Central memory CD4-positive, alpha-beta T cell (primary cell): ENCODE results near the gene ACVR1C.
A peak's percentile ranks its signal among the peaks of the same experiment; 100 is the strongest.

ENCODE experiments used
- DNase-seq: peaks from one replicate; pipeline ENCODE4 v3.0.0; 2022

Gene ACVR1C

DNA sequence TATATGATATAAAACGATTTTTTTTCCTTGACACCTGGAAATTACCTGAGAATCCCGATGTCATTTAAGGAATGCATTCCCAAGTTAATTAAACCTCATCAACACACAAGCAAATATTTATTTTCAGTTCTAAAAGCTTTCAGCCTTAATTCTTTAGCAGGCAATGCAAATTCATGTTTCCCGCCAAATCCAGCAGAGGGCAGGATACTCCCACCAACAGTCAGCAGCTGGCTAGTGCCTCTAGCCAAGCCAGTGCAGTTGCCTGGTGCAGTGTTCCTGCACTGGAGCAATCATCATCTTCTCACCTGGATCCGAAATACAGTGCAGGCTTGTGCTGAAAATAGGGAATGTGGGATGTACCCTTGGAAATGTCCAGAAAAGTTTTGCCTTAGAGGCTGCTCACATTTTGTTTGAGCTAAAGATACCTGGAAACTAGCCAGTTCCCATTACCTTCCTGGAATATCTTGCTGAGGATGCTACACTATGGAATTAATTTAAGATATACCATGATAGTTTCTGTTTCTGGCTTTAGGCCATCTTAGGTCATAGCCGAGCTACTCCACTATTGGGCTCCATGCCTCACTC, 136.4 kb downstream of the ACVR1C start:
- DNase-seq, result peak; percentile 63

DNA sequence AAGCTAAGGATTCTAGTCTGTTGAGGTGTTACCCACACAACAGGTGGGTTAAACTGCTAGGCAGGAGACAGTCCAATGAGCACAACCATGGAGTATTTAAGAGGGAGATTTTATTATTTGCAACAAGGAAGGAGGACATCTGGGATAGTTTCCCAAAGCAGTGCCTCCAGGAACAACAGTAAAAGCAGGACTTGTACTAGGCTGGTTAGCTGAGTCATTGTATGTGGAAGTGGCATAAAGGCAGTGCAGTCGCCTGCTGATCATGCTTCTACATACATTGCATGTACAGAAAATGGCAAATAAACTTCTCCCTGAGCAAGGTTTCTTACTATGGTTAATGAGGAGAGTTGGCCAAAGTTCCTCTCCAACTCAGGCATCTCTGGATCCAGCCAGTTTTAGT, 138.7 kb downstream of the ACVR1C start:
- DNase-seq, result no peak

DNA sequence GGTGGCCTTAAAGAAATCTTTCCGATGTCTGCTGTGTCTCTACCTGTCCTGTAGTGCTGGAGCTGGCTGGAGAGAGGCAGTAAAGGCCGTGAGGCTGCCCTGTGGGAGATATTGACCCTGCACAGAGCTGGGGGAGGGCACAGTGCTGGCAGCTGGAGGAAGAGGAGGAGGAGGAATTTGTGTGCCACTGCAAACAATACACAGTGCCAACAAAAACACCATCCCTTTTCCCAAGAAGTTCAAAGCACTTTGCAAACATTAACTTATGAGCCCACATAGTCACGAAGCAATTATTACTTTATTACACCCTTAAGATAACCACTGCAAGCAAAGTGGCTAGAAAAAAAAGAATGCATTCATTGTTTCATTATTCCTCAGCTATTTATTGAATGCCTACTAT, 139.8 kb downstream of the ACVR1C start:
- no peak for DNase-seq

DNA sequence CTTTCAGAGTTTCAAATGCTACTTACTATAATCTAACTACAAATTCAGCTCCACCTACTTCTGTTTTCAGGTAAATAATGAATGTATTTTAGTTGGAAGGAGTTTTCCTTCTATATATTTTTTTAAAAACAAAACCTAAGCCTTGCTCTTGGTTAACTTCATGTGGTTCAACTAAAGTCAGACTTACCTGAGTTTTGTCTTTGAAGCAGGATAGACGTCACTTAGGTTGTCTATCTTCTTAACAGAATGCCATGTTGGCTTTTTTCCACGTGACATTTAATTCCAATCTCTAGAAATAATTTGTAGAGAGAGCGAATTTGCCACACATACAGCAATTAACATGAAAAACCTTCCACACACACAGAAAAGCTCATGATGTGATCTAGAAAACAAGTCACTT, 140.9 kb downstream of the ACVR1C start:
- DNase-seq, result no peak

DNA sequence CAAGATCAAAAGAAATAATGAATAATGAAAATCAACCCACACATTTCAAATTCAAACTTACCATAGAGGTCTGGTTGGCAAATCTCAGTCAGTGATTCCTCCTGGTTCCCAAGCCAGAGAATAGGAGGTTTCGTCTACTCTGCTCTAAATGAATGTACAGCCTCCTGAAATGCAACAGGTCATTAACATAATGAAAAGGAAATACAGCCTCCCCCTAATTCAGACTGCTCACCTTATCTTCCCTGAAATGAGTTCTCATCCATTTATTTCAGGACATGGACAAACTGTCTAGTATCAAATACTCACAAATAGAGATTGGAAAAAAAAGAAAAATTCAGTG, 141.4 kb downstream of the ACVR1C start:
- DNase-seq, result no peak

DNA sequence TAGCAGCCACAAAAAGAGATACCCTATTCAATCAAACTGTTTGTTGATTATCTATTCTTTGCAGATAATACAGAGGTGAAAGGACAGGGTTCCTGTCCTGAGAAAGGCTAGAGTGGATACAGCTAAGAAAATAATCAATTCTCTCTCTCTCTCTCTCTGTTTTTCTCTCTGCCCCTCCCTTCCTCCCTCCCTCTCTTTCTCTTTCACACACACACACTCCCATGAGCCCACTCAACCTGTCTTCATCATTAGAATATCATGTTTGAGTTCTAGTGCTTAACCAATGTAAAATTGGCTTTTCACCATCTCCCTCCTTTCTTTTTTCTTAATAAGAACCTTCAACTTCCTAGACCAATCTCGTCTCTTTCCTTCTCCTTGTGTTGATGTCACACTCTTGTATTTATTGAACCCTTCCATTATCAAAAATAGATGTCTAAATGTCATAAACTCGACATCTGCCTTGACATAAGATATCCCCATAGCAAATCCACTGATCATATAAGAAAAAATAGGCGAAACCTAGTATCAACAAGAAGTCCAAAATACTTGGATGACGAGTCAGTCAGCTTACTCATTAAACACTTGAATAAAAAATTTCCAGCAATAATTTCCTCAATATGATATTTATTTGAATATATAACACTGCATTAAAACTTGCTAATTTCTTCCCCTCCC, 141.9 kb downstream of the ACVR1C start:
- no peak for DNase-seq

DNA sequence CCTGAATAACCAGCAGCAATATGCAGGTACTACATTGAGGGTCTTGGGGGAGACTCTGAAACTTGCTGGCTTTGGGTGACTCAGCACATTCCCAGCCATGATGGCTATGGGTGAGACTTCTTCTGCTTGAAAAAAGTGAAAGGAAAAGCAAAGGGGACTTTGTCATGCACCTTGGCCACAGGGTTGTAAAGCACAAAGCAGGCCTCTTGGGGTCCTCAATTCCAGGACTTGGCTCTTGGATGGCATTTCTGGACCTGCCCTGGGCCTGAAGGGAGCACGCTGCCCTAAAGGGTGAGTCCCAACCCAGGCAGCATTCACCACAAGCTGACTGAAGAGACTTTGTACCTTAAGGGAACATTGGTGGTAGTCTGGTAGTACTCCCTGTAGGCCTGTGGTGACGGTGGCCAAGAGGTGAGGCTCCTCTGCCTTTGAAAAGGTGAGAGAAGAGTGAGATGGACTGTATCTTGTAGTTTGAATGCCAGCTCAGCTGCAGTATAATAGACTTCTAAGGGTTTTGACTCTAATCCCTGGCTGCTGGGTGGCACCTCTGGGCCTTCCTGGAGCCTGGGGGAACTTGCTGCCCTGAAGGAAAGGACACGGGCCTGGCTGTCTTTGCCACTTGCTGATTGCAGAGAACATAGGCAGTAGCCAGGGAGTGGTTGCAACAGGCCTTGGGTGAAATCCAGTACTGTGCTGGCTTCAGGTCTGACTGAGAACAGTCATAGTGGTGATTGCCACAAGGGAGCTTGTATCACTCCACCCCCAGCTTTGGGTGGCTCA, 148.3 kb downstream of the ACVR1C start:
- no peak for DNase-seq

DNA sequence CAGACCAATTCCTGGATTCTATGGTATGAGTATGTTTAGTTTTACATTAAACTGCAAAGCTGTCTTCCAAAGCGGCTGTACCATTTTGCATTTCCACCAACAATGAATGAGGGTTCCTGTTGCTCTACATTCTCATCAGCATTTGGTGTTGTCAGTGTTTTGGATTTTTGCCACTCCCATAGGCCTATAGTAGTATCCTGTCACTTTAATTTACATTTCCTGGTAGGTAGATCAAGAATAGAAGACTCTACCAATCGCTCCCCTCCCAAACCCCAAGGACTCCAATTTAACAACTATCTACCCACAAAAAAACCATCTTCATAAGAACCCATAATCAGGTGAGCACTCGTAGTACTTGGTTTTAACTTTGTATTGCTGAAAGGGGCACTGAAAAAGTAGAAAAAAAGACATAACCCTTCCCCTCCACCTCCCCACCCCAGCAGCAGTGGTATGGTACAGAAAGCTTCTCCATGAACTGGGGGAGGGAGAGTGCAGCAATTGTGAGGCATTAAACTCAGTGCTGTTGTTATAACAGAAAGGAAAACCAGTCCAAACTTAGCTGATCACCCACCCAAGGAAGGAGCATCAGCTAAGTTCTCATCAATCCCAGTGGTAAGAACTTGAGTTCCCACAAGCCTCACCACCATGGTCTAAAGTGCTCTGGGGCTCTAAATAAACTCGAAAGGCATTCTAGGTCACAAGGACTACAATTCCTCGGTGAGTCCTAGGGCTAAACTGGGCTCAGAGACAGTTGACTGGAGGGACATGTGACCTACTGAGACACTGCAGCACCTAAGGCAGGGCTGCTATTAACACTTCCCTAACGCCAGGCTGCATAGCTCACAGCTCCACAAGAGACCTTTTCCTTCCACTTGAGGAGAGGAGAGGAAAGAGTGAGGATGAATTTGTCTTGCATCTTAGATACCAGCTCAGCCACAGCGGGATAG, 149.3 kb downstream of the ACVR1C start:
- no peak for DNase-seq

DNA sequence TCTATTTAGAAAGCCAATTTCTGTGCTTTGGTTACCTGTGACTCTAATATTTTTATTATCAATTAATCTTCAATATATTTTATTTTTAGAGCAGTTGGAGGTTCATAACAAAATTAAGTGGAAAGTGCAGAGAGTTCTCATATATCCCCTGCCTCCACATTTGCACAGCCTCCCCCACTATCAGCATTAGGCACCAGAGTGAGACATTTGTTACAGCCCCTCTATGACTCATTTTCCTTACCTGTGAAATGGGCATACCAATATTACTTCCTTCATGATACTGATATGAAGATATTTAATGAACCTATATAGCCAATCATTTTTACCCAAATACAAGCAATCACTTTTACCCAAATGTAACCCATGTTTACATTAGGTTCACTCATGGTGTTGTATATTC, 150.7 kb downstream of the ACVR1C start:
- DNase-seq, result no peak

DNA sequence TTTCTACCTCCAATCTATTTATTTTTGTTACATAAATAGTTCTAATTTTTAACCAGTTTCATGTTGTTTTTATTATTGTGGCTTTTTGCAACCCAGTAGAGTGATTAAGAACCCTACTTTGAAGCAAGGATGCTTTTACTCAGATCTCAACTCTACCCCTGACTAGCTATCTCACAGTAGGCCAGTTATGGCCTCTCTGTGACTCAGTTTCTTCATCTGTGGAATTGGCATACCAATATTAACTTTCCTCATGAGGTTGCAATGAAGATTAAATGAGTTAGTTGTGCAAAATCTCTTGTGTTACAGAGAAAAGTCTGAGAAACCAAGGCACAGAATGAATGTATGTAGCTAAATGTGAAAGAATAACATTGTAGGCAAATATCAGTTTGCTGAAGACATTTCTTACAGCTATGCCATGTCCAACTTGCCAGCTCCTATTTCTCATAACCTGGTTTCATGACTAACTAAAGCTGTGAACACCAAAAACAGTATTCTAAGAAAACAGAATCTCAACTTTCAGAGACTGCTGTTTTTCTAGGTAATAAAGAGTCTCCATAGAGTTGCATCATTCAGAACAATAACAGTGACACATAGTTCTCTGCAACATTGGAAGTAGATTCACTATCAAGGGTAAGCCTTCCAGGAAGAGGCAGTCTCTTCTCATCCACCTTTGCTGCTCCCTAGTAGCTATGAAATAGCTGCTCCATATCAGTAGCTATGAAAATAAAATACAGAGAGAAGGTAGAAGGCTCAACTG, 151.5 kb downstream of the ACVR1C start:
- DNase-seq, result no peak
